A204.1 (cell line): Measurements from ENCODE around the gene SOCS3.
"Not testable (repeated sequence)": the region's sequence is repeated elsewhere in the genome, so short reads cannot be mapped to it uniquely, and the experiment has no call there.

Experiments
- FAIRE-seq: peaks from 2 replicates; lab custom pipeline; 2012; peaks lifted over from hg19 to GRCh38; lab: Jason Lieb, UNC

Gene SOCS3

DNA sequence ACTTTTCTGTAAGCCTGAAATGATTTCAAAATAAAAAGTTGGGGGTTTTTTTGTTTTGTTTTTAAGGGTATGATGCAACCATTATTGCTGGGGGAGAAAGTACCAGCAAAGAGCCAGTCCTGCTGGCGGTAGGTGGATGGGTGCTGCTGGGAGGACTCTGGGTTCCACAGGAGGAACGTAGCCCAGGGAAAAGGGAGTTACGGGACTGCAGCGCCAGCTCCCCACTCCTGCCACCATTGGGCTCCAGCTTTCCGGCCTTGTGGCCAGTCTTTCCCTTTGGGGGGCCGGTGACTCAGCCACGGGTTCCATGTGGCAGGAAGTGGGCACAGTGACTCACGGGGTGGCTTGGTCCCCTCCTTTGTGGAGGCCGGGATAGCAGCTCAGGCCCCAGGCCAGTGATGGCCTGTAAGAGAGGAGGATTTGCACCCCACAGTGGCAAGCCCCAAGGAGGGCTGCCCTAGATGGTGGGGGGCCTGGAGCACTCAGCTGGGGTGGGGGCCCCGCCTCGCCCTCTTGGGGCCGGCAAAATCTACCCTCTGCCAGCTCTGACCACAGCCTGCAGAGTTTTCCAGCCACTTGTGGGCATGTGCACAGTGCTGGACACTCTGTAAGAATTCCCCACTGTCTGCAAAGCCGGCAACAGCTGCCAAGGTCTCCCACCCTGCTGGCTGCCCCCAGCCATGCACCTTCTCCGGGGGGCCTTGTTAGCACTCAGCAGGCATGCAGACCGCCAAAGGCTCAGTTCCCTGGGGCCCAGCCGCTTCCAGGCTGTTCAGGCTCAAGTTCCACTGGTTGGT lies 30.4 kb downstream of the SOCS3 start:
- no peak for FAIRE-seq

DNA sequence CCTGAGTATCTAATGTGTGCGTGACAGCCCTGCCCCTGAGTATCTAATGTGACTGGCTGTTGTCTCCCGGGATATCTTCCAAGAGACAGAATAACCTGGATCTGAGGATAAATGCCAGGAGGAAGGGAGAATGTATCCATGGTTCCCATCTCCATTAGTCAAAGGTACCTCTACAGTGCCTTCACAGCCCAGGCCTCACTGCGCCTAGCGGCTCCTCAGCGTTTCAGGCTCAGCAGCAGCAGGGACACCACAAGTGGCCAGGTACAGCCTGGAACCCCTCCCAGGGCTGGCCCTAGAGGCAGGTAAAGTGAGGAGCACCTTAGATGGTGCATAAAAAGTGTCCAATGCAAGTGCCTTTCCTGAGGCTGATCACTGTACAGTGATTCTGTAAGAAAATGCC lies 32.0 kb downstream of the SOCS3 start:
- no peak for FAIRE-seq

DNA sequence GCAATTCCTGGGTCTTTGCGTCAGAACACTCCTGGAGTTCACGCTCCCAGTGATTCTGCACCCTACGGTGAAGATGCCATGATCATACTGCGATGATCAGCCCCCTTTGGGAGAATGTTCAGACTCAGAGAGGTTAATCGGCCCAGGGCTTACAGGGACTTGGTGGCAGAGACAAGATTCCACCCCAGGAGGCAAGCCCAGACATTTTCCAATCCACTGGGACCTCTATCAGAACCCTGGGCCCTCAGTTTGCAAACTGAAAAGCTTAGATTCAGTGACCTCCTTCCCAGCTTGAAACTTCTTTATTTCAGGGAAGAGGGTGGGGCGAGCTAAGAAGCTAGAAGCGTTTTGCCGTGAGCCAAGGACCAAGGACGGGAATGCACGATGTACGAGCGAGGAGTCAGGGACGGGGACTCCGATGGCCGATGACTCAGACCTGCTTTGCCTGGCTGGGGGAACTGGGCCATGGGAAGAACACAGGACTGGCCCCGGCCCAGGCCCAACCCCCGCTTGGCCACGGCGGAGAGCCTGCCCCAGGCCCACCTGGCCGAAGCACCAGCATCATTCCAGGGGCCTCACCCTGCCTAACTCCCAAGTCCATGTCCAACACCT lies 34.7 kb downstream of the SOCS3 start:
- no peak for FAIRE-seq

DNA sequence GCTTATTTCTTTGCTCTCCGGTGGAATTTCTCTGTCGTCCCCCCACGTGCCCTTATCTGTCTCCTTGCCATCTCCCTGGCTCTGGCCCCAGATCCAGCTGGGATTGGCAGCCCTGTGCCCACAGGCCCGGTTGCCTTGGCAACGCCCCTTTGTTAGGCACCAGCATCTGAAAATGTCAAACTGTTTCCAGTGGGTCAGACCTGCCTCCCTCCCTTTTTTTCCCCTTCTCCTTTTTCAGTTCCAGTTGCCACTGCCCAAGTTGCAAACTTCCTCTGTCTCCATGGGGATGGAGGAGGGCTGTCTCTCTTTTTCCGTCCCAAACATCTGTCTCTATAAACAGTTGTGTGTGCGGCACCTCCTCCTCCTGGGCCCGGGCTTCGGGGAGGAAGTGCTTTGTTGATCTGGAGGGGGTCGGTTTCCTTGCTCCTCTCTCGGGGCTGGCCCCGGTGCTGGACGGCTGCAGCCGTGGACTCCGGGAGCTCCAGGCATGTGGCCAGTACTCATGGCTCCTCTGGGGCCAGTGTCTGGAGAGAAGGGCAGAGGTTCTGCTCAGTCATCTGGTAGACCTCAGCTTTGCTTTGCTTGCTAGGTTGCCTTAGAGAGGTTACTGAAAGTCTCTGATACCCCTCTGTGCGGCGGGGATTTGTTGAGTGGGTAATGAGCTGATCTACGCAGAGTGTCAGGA lies 35.3 kb downstream of the SOCS3 start:
- FAIRE-seq: no peak

DNA sequence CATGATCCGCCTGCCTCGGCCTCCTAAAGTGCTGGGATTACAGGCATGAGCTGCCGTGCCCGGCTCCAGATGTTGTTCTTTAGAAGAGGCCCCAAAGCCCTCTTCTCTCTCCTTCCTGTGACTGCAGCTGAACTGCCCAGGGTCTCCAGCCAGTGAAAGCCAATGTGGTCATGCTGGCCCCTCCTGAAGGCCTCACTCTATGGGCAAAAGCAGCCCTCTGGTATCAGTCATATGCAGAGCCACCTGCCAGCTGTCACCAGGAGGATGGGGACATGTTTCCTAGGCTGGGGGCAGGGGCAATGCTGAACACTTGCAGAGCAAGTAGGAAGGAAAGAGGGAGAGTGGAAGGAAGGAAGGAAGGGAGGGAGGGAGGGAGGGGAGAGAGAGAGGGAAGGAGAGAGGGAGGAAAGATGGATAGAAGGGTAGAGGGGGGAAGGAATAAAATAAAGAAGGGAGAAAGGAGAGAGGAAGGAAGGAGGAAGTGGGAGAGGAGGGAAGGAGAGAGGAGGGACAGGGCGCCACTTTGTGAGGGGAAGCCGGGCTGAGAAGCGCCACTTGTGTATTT lies 36.0 kb downstream of the SOCS3 start:
- FAIRE-seq: no peak

DNA sequence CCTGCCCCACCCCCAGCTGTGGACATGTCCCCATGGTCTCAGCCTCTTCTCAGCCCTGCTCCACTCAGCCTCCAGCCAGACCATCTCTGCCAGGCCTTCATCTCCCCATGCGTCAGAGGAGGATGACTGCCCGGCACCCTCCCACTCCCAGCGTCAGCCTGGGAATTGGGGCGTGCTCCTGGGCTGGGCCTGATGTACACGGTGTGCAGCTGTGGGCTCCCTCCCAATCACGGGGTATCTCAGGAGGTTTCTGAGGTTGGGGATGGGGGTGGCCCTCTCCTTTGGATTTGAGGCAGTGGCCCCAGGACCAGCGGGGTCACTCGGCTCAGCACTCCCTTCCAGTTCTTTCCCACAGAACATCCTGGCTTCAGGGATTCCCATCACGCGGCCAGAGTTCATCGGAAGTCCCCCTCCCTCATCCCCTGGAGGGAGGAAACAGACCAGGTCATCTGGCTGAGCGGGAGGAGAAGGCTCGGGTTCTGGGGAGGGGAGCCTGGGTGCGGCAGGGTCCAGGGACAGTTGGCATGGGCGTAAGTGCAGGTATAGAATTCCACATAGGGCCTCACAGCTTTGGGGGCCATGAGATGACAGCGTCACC lies 36.9 kb downstream of the SOCS3 start:
- FAIRE-seq: no peak

DNA sequence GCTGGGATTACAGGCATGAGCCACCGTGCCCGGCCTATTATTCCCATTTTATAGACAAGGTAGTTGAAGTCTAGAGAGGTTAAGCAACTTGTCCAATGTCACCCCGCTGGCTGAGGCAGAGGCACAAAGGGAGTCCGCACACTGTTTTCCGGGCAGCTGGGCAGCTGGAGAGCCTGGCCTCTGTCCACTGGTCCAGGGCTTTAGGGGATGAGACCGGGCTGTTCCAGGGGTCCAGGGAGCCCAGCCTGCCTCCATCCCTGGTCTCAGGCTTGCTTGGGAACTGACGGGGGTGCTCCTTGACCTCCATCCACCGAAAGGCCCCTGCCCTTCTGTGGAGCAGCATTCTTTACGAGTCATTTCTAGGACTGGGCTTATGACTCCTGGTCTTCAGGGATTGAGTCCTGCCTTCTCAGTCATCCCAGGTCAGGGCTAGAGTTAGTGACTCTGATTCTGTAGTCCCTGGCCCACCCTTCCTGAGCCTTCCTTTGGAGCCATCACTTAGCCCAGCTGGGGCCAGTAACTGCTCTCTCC lies 37.5 kb downstream of the SOCS3 start:
- no peak for FAIRE-seq

DNA sequence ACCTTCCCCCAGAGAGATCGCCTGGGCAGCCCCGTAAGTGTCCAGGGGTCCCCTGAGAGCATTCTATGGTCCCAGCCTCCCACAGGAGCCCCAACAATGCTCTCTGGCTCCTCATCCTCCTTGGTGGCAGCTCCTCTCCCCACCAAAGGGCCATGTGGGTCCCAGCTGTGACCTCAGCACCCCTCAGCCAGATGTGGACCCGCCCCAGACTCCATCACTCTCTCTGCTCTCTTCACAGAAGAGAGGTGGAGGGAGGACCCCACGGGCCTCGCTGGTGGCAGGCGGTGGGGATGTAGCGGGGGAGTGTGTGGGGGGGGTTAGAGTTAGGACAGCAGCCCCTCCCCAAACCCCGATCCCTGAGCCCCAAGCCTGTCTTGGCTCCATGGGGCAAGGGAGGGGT lies 41.0 kb downstream of the SOCS3 start:
- no peak for FAIRE-seq

DNA sequence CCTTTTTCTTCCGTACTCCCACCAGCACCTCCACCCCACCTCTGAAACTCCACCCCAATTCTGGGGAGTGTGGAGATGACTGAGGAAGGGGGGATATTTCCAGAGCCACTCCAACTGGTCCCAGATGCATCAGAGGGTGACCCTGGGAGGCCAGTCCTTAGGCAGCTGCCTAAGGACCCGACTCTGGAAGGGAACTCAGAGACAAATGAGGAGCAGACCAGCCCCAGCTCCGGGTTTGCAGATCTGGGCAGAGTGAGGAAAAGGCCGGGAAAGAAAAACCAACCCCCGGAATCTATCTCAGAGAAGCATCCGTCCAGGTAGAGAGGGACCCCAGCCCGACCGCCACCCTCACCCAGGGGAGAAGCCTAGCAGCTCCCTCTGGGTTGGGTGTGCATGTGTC lies 41.5 kb downstream of the SOCS3 start:
- no peak for FAIRE-seq

DNA sequence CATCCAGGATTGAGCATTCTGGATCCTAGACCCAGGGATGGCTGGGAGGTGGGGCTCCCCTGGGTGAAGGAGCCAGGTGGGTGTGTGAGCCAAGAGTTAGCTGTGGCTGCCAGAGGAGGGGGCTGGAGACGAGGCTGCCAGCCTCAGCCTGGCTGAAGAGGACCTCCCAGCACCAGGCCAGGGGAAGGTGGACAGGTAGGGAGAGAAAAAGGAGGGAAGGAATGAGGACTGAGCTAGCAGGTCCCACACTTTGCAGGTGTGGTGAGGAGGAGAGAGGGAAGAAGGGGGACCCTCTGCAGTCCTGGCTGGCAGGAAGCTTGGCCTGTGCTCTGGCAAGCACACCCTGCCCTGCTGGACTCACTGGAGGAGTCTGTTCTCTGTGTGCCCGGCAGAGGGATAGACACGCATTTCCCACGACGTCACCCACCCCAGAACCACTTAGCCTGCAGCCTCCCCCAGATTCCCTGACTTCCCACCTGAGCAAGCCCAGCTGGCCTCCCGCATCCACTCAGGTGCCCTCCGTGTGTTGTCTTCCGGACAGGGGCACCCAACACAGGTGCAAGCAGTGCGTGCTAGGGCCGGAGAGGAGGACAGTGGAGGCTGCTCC lies 42.0 kb downstream of the SOCS3 start:
- FAIRE-seq: no peak

DNA sequence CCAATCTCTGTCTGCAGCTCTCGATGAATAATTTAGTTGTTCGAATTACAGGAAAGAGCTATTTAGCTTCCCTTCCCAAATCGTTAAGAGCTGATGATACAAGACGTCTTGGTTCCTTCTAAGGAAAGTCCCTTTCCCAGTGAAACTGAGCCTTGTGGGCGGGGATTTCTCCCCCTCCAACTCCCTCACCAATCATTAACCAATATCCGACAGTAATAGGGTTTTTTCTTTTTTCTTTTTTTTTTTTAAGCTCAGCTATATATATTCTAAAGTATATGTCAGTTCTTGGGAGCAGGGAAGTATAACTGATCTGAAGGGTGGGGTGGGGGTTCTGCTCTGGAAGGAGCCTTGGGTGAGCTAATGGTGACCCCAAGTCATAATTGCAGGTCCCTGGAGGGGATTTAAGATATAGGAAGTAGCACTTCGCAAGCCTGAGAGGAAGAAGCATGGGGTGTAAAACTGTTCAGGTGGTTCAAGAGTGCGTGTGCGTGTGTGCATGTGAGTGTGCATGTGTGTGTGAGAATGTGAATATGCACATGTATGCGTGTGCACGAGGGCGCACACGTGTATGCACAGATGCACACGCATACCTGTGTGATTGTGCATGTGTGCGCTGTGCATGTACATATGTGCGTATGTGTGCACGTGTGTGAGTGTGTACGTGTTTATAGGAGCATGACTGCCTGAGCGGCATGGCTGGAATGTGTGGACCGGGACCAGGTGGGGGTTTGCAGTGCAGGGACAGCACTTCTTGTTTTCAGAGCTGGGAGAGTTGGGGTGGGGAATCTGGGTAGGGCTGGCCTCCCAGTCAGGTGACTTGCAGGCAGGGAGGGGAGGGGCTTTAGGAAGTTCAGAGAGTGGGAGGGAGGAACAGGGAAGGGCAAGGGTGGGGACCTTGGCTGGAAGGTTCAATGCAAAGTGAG lies 42.7 kb downstream of the SOCS3 start:
- peak; percentile 94 for FAIRE-seq

DNA sequence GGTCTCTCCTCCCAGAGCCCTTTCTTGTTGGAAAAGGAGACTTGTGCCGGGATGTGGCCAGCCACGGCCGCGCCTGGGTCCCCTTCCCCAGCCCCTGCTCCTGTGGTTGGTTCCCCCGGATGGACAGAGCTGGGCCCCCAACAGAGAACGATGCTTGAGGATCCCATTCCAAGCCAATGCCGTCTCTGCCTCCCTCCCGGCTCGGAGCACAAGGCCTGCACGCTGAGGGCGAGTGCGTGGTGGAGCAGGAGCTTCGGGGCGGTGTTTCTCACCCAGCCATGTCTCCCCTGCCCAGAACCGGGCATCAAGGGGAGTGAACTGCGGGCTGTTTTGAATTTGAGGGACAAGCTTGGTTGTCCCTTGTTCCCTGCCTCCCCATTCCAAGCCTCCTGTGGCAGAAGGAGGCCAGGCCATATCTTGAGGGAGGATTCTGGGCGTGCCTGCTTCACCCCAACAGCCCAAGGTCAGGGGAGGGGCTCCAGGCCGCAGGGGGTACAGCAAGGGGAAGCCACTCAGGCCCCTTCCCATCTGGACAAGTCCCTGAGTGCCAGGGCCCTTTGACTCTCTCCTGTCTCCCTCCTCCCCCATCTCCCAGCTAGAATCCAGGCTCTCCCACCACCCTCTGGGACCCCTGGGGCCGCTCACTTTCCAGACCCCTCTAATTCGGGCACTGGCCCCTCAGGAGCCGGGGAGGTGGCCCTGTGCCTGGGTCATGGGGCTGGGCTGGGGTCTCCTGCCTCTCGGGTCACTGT lies 43.6 kb downstream of the SOCS3 start:
- FAIRE-seq: no peak

DNA sequence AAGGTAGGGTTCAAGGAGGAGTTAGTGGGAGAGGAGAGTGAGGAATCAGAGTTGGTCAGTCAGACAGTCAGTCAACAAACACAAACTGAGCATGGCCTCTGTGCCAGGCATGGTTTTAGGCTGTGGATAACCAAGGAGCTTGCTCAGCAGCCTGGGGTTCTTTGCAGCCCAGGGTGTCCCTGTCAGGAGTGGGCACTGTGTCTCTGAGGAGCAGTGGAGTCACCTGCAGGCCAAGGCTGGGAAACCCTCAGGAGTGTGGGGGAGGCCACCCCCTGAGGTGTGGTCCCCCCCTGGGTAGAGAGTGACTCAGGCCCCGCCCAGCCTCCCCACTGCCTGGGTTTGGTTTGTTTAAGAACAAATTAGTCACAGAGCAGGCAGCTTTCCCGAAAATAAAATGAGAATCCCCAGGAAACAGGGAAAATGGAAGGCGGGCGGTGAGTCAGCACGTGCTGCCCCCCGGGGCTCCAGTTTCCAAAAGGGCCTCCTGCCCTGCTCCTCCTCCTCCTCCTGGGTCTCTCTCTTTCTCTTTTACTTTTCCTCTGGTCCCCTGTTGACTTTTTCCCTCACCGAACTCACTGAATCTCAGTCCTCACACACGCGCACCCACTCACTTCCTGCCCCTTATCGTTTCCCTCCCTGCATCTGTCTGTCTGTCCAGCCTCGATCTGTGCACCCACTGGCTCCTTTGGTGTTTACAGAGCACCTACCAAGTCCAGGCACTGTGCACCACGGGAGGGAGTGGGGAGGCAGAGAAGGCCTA lies 44.3 kb downstream of the SOCS3 start:
- peak; percentile 29 for FAIRE-seq

DNA sequence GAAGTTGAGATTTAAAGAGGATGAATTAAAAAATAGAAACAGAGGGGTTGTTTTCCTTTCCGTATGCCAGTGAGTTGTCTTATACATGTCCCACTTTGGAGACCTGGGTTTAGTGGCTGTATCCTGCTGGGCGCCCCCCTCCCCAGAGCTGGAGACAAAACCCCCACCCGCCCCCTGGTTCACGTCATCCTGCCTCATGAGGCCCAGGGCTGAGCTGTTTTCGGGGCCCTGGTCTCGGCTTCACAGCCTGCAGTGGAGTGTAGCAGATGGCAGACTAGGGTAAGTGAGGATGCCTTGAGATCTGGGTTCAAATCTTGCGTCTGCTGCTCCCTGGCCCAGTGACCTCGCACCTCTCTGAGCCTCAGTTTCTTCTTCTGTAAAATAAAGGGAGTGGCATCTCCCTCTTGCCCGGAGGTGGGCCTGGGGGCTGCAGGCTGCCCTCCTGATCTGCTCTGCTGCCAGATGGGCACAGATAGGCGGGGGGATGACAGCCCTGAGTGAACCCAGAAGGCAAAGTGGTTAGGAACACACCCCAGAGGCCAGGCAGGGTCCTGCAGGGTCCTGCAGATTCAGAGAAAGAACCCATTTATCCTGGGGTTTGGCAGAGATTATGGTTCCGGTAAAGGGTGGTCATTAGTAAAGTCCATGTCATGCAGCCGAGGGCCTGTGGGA lies 45.1 kb downstream of the SOCS3 start:
- no peak for FAIRE-seq

DNA sequence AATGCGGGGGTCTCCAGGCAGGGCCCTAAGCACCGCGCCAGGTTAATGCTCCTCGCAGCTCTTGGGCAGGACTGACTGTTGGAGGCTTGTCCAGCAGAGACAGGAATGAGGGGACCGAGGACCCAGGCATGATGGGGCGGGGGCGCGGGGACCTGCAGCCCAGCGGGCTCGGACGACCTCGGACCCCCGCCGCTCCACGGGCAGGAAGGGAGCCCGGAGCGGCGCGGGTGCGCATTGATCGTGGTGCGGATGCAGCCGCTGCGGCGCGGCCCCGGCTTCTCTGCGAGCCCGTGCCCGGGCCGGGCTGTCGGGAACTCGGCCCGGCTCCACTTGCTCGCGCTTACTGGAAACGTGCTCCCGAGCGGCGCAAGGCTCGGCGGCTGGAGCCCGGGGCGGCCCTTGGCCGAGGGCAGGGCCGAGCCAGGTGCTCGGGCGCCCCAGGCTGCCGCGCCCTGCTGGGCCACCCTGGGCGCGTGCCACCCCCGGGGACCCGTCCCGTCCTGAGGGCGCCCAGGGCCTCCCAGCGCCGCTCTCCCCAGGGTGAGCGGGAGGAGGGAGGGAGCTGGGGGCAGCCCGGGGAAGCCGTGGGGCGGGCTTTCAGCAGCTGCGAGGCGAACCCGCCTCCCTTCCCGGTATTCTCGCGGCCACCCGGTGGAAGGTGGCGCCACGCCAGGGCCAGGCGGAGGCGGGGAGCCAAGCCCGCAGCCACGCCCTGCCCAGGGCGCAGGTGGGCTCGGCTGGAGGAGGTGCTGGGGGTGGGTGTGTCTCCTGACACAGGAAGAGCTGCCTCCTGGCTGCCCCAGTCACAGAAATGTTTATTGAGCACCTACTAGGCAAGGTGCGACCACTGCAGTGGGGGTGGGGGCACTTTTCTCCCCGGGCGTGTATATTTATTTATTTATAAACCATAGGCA lies 45.9 kb downstream of the SOCS3 start:
- no peak for FAIRE-seq

DNA sequence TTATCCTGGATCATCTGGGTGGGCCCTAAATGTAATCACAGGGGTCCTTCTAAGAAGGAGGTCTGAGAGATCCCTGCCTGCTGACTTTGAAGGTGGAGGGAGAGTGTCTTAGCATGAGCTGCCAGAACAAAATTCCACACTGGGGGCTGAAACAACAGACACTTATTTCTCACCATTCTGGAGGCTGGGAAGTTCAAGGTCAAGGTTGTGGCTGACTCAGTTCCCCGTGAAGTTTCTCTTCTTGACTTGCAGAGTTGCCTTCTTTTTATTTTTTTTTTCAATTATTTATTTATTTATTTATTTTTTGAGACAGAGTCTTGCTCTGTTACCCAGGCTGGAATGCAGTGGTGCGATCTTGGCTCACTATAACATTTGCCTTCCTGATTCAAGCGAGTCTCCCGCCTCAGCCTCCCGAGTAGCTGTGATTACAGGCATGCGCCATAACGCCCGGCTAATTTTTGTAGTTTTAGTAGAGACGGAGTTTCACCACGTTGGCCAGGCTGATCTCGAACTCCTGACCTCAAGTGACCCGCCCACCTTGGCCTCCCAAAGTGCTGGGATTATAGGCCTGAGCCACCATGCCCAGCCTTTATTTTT lies 50.1 kb downstream of the SOCS3 start:
- FAIRE-seq: not testable (repeated sequence)

DNA sequence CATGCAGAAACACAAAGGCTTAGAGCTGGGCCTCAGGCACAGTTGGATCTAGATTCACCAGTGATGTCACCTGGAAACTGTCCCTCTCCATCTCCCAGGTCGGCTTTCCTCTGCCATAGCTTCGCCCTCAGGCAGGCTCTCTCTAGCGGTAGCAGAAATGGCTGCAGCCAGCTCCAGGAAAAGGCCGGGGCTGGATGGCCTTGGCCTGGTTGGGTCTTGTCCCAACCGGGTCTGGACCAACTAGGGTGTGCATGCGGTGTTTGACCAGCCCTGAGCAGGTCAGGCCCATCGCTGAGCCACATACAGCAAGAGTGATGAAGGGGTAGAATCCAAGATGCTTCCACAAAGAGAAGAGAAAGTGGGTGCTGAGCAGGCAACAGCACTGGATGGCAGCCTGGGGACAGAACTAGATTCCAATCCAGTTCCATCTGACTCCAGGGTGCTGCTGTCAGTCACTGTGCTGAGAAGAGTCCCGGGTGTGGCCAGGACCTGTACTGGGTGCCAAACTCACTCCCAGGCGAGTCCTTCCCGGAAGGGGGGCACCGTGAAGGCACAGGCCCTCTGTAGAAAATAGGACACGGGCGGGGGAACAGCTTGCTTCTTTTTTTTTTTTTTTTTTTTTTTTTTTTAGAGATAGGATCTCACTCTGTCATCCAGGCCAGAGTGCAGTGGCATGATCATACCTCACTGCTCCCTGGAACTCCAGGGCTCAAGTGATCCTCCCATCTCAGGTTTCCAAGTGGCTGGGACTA lies 51.8 kb downstream of the SOCS3 start:
- FAIRE-seq: no peak
